A549 (cell line): Measurements from ENCODE around the gene SGCD. TPM values are rescaled to one million over a fixed set of nuclear protein-coding genes. Genes with fewer than 3 reads are reported as not detected.

Source experiments
- ATAC-seq, 2 experiments: fragments of 200-7000 bp in 1 of 2; fragments of >200 bp in 1 of 2; cut with Nextera tagmentation in 1 of 2; cut with Tn5 transposase in 1 of 2; 3 replicates each; pipeline versions ENCODE4 v1.8.0 to v1.9.1; 2018 to 2020; ENCODE audit warnings: mild to moderate bottlenecking in 1 of 2, moderate library complexity in 1 of 2
- CTCF ChIA-PET: fragments of 300-600 bp; sonication (Branson Sonifier 250); formaldehyde crosslinking; extraction: SDS; loops from one replicate; lab custom pipeline; 2021; ENCODE audit warnings: antibody characterized with exemption, inconsistent platforms; lab: Yijun Ruan, JAX
- POLR2A ChIA-PET: fragments of 350-600 bp; formaldehyde crosslinking; extraction: SDS; loops from one replicate; lab custom pipeline; 2021; ENCODE audit warnings: antibody characterized with exemption, inconsistent platforms; lab: Yijun Ruan, JAX
- DNase-seq, 2 experiments: peaks; one replicate each; pipeline versions ENCODE4 v3.0.0 to v3.0.0-alpha.2; 2011 to 2016; ENCODE audit warnings: low read depth in 1 of 2, low spot score in 1 of 2
- FAIRE-seq: peaks from 2 replicates; lab custom pipeline; 2011; peaks lifted over from hg19 to GRCh38; lab: Jason Lieb, UNC
- H3K27ac ChIP-seq, 2 experiments: fragments of >200 bp; sonication (Bioruptor Twin); formaldehyde crosslinking; 3 replicates each; pipeline ENCODE4 v1.5.1; 2016 to 2017
- H3K4me1 ChIP-seq: fragments of >200 bp; sonication (Bioruptor Twin); formaldehyde crosslinking; 3 replicates; pipeline ENCODE4 v1.6.1; 2016
- H3K4me2 ChIP-seq: fragments of >200 bp; sonication (Bioruptor Twin); formaldehyde crosslinking; 3 replicates; pipeline ENCODE4 v1.6.1; 2016
- H3K4me3 ChIP-seq: fragments of >200 bp; sonication (Bioruptor Twin); formaldehyde crosslinking; 3 replicates; pipeline ENCODE4 v1.5.1; 2016
- H3K9me3 ChIP-seq: fragments of >200 bp; sonication (Bioruptor Twin); formaldehyde crosslinking; 3 replicates; pipeline ENCODE4 v1.6.1; 2016
- BHLHE40 ChIP-seq: IDR thresholded peaks from 2 replicates; pipeline ENCODE4 v1.6.1; 2012; ENCODE audit warnings: low read depth, low read length, inconsistent platforms
- CBX8 ChIP-seq: fragments of 200-600 bp; sonication (generic); IDR thresholded peaks from 2 replicates; pipeline ENCODE4 v1.6.1; 2016
- CHD2 ChIP-seq: fragments of 150-350 bp; IDR thresholded peaks from 2 replicates; pipeline ENCODE4 v1.6.1; 2014; ENCODE audit warnings: low read length; ENCODE audit not compliant: partially characterized antibody
- CTCF ChIP-seq: fragments of >200 bp; sonication (Bioruptor Twin); formaldehyde crosslinking; IDR thresholded peaks from 3 replicates; pipeline ENCODE4 v1.5.1; 2016
- E2F6 ChIP-seq: IDR thresholded peaks from 2 replicates; pipeline ENCODE4 v1.6.1; 2012; ENCODE audit warnings: low read depth, borderline replicate concordance
- ELK1 ChIP-seq: fragments of 150-350 bp; IDR thresholded peaks from 2 replicates; pipeline ENCODE4 v1.6.1; 2014; ENCODE audit warnings: low read depth, mild to moderate bottlenecking, low read length
- EP300 ChIP-seq, 2 experiments: fragments of >200 bp; sonication (Bioruptor Twin); formaldehyde crosslinking; IDR thresholded peaks; 2 replicates in 1 of 2; 3 replicates in 1 of 2; pipeline ENCODE4 v1.6.1; 2016 to 2017
- ESRRA ChIP-seq: fragments of 150-350 bp; IDR thresholded peaks from 2 replicates; pipeline ENCODE4 v1.6.1; 2014; ENCODE audit warnings: mild to moderate bottlenecking, low read length, borderline replicate concordance
- GATA3 ChIP-seq: IDR thresholded peaks from 2 replicates; pipeline ENCODE4 v1.6.1; 2012; ENCODE audit warnings: borderline replicate concordance
- HOXA7 ChIP-seq: fragments of 250-450 bp; sonication (Bioruptor Pico); IDR thresholded peaks from 2 replicates; pipeline ENCODE4 v1.5.0; 2020; ENCODE audit warnings: mild to moderate bottlenecking, moderate library complexity
- HOXB13 ChIP-seq: fragments of 250-450 bp; sonication (Bioruptor Pico); IDR thresholded peaks from 2 replicates; pipeline ENCODE4 v1.5.0; 2020; ENCODE audit warnings: low read depth, mild to moderate bottlenecking, moderate library complexity
- HOXB5 ChIP-seq: fragments of 250-450 bp; sonication (Bioruptor Pico); IDR thresholded peaks from 2 replicates; pipeline ENCODE4 v1.5.0; 2020; ENCODE audit warnings: mild to moderate bottlenecking, moderate library complexity
- JUN ChIP-seq, 2 experiments: fragments of >200 bp; sonication (Bioruptor Twin); formaldehyde crosslinking; IDR thresholded peaks; 2 replicates in 1 of 2; 3 replicates in 1 of 2; pipeline ENCODE4 v1.6.1; 2016 to 2017
- KDM5A ChIP-seq: fragments of 200-600 bp; sonication (generic); IDR thresholded peaks from 2 replicates; pipeline ENCODE4 v1.6.1; 2016; ENCODE audit warnings: antibody characterized with exemption, mild to moderate bottlenecking
- MAFK ChIP-seq: fragments of 450-650 bp; IDR thresholded peaks from 2 replicates; pipeline ENCODE4 v1.6.1; 2014; ENCODE audit not compliant: partially characterized antibody
- NFE2L2 ChIP-seq: fragments of 150-350 bp; conservative IDR thresholded peaks from 2 replicates; pipeline ENCODE4 v1.6.1; 2014; ENCODE audit warnings: low read length
- NPAS2 ChIP-seq: fragments of 250-450 bp; sonication (Bioruptor Pico); IDR thresholded peaks from 2 replicates; pipeline ENCODE4 v1.8.0; 2022; ENCODE audit warnings: mild to moderate bottlenecking, moderate library complexity, borderline replicate concordance
- POLR2A ChIP-seq: IDR thresholded peaks from 2 replicates; pipeline ENCODE4 v1.6.1; 2012; ENCODE audit warnings: mild to moderate bottlenecking, low read length
- RARB ChIP-seq: fragments of 250-450 bp; sonication (Bioruptor Pico); IDR thresholded peaks from 2 replicates; pipeline ENCODE4 v1.8.0; 2021; ENCODE audit warnings: mild to moderate bottlenecking, moderate library complexity
- RFX5 ChIP-seq: fragments of 450-650 bp; IDR thresholded peaks from 2 replicates; pipeline ENCODE4 v1.7.1; 2014; ENCODE audit warnings: antibody characterized with exemption, mild to moderate bottlenecking, moderate library complexity
- RNF2 ChIP-seq: fragments of 200-600 bp; sonication (generic); IDR thresholded peaks from 2 replicates; pipeline ENCODE4 v1.6.1; 2016; ENCODE audit warnings: low read depth, mild to moderate bottlenecking, antibody characterized with exemption, moderate library complexity, borderline replicate concordance
- TP53 ChIP-seq: fragments of 250-450 bp; sonication (Bioruptor Pico); IDR thresholded peaks from 2 replicates; pipeline ENCODE4 v1.5.0; 2021; ENCODE audit warnings: mild to moderate bottlenecking, moderate library complexity
- USF2 ChIP-seq: fragments of 450-650 bp; IDR thresholded peaks from 2 replicates; pipeline ENCODE4 v1.6.1; 2014; ENCODE audit warnings: antibody characterized with exemption
- ZC3H11A ChIP-seq: fragments of 450-650 bp; IDR thresholded peaks from 2 replicates; pipeline ENCODE4 v1.6.1; 2014; ENCODE audit warnings: antibody characterized with exemption, mild to moderate bottlenecking
- ZSCAN20 ChIP-seq: fragments of 250-450 bp; sonication (Bioruptor Pico); IDR thresholded peaks from 2 replicates; pipeline ENCODE4 v1.8.0; 2022; ENCODE audit warnings: mild to moderate bottlenecking, moderate library complexity
- WGBS: methylation state at CpG from one replicate; pipeline ENCODE4 v1.1.6; 2017; ENCODE audit errors: missing lambda C conversion rate; 5-methylcytosine and 5-hydroxymethylcytosine counted together
- polyA plus RNA-seq, 4 experiments: library from polyadenylated mRNA; depleted of rRNA in 3 of 4; stranded (reverse); fragments of >200 nt; fragmentation: RNase III in 1 of 4; extraction: RNeasy Plus Mini Kit Qiagen cat#74134 plus additional on column Dnase treatment in 1 of 4; gene quantifications; 2 replicates in 3 of 4; 3 replicates in 1 of 4; pipeline ENCODE4 v1.2.3, GENCODE V29; 2011 to 2017

SGCD gene
- polyA plus RNA-seq, 2 of the 4 experiments (the other 2 are of a cell fraction) = 7.6 to 10.6 TPM

- Histone ChIP-seq H3K4me1 (0 out of 3 replicates have a peak, but pooled peaks cover 13% of the 10 kb centered on the region), H3K4me2 (no peak overlapping the region), H3K27ac (no peak overlapping the region), H3K9me3 (no peaks in the 10 kb centered on the region), H3K4me3 (no peak overlapping the region)
- FAIRE-seq = no peak
- DNase-seq = no peak
- TF ChIP-seq HOXB13 (CRISPR knock-in tag) (no peak), USF2 (no peak), GATA3 (no peak), BHLHE40 (no peak), NFE2L2 (no peak), NPAS2 (CRISPR knock-in tag) (no peak), RFX5 (no peak), KDM5A (no peak), ZSCAN20 (CRISPR knock-in tag) (no peak), CBX8 (no peak), MAFK (no peak), CHD2 (no peak), POLR2A (no peak), RARB (CRISPR knock-in tag) (no peak), JUN (IDR thresholded peaks at IDR 0.05) (no peak)
- POLR2A ChIA-PET = no interaction called here
- ATAC-seq = no peak
- WGBS = 69% methylated on average over 3 of the region's 3 CpGs
- CTCF ChIA-PET = interaction anchor here (1.2 kb wide), 1 partner anchor 14 kb away, joined by 4 read pairs; no protein-coding TSS in a partner anchor
These were observed 169.3 kb downstream of the SGCD start for GRCh38 chr5:156496291-156496690.

- 0 out of 3 replicates have a peak, but pooled peaks cover 13% of the 10 kb centered on the region for H3K4me1 ChIP-seq
- H3K4me2 ChIP-seq = 0 out of 3 replicates have a peak overlapping the region, but pooled peaks have one; percentile 15
- ChIA-PET CTCF (interaction anchor here (0.6 to 0.7 kb wide), 3 partner anchors 80 to 131 kb away, joined by 3 read pairs; no protein-coding TSS in a partner anchor), POLR2A (no interaction called here)
- TF ChIP-seq GATA3 (no peak), CHD2 (no peak), RNF2 (no peak), E2F6 (no peak), ELK1 (no peak), CTCF (no peak), HOXA7 (CRISPR knock-in tag) (no peak), ZC3H11A (no peak), HOXB5 (CRISPR knock-in tag) (no peak), TP53 (CRISPR knock-in tag) (no peak), EP300 (IDR thresholded peaks at IDR 0.05) (no peak), ESRRA (no peak)
- H3K9me3 ChIP-seq = no peaks in the 10 kb centered on the region
- DNase-seq (no peak), ATAC-seq (no peak), FAIRE-seq (no peak)
- H3K4me3 ChIP-seq = no peak overlapping the region
- H3K27ac ChIP-seq = 0 out of 6 replicates have a peak overlapping the region, but pooled peaks of 1 of the 2 experiments have one; percentile 33
- WGBS = 50% methylated on average over 3 of the region's 3 CpGs
These were observed 170.8 kb downstream of the SGCD start for GRCh38 chr5:156497804-156498208.
